Panc1 (cell line): ENCODE data around the gene GLRX5. TPM values are rescaled to one million over a fixed set of nuclear protein-coding genes. Genes with fewer than 3 reads are reported as not detected.

Experiments used
- ATAC-seq: fragments of 200-7000 bp; cut with Tn5 transposase; 2 replicates; pipeline ENCODE4 v1.9.1; 2020; ENCODE audit warnings: mild to moderate bottlenecking, moderate library complexity
- BruUV-seq: library from RNA; stranded (reverse); fragments of 400-500 nt; replicated peaks from 2 replicates; lab custom pipeline; 2021; lab: Mats Ljungman, UMichigan
- CTCF ChIA-PET: fragments of 300-600 bp; sonication (Branson Sonifier 250); formaldehyde crosslinking; loops from one replicate; lab custom pipeline; 2022; ENCODE audit warnings: antibody characterized with exemption; lab: Charles Lee
- POLR2A ChIA-PET: fragments of 300-600 bp; sonication (Branson Sonifier 250); formaldehyde crosslinking; loops from one replicate; lab custom pipeline; 2022; ENCODE audit warnings: antibody characterized with exemption; lab: Charles Lee
- DNase-seq: peaks from one replicate; pipeline ENCODE4 v3.0.0-alpha.2; 2010; ENCODE audit warnings: low read depth, low spot score
- H3K27ac ChIP-seq: 2 replicates; pipeline ENCODE4 v1.5.1; 2011; ENCODE audit warnings: mild to moderate bottlenecking, low read length, inconsistent platforms
- H3K27me3 ChIP-seq: fragments of 200-500 bp; sonication (Bioruptor generic); 2 replicates; pipeline ENCODE4 v1.6.0; 2014; ENCODE audit warnings: low read length, inconsistent platforms; ENCODE audit not compliant: control insufficient read depth, insufficient read depth
- H3K36me3 ChIP-seq: fragments of 200-500 bp; sonication (Bioruptor generic); 2 replicates; pipeline ENCODE4 v1.5.1; 2014; ENCODE audit warnings: inconsistent platforms, mild to moderate bottlenecking, low read length, moderate library complexity; ENCODE audit not compliant: control insufficient read depth, insufficient read depth
- H3K4me1 ChIP-seq: 2 replicates; pipeline ENCODE4 v1.5.1; 2011; ENCODE audit warnings: inconsistent platforms, mild to moderate bottlenecking, low read length, moderate library complexity; ENCODE audit not compliant: control insufficient read depth, insufficient read depth
- H3K4me3 ChIP-seq, 2 experiments: 2 replicates each; pipeline ENCODE4 v1.5.1; 2011 to 2012; ENCODE audit warnings: low read depth in 2 of 2, low read length in 2 of 2, mild to moderate bottlenecking in 2 of 2, inconsistent platforms in 1 of 2, moderate library complexity in 1 of 2
- H3K9me3 ChIP-seq: fragments of 200-500 bp; sonication (Bioruptor generic); 2 replicates; pipeline ENCODE4 v1.5.1; 2014; ENCODE audit warnings: low read depth, mild to moderate bottlenecking, inconsistent platforms, low read length, moderate library complexity; ENCODE audit not compliant: control insufficient read depth, insufficient read depth
- POLR2AphosphoS5 ChIP-seq: IDR thresholded peaks from 2 replicates; pipeline ENCODE4 v1.6.1; 2012; ENCODE audit warnings: mild to moderate bottlenecking, low read depth, low read length, moderate library complexity
- SIN3A ChIP-seq: IDR thresholded peaks from 2 replicates; pipeline ENCODE4 v1.6.1; 2012; ENCODE audit warnings: low read depth, mild to moderate bottlenecking, low read length, moderate library complexity, borderline replicate concordance; ENCODE audit not compliant: insufficient read depth
- TCF7L2 ChIP-seq: IDR thresholded peaks from 2 replicates; pipeline ENCODE4 v1.6.1; 2011; ENCODE audit warnings: mild to moderate bottlenecking, low read depth, low read length, inconsistent platforms
- in situ Hi-C: cut with HindIII; loops from 2 replicates; pipeline ENCODE4 v1.10.0; 2016; ENCODE audit warnings: low sequenced_read_pairs, low pct_unique_long_range_greater_than_20kb
- intact Hi-C: fragments of 100-400 bp; cut with micrococcal nuclease; formaldehyde crosslinking; loops from one replicate; pipeline ENCODE4 v1.10.0; 2022; ENCODE audit not compliant: unreplicated experiment
- total RNA-seq: library from RNA; stranded (reverse); gene quantifications from one replicate; pipeline ENCODE4 v1.2.1, GENCODE V29; 2021; ENCODE audit not compliant: unreplicated experiment
- TF ChIP-seq, protein P1 (sequence below), 2 experiments: IDR thresholded peaks; 2 replicates each; pipeline ENCODE4 v1.6.1; 2011 to 2012; ENCODE audit warnings: low read depth in 2 of 2, control low read depth in 1 of 2, low read length in 1 of 2, mild to moderate bottlenecking in 1 of 2, moderate library complexity in 1 of 2; ENCODE audit not compliant: insufficient read depth in 1 of 2
- TF ChIP-seq, protein P2 (sequence below): fragments of 450-650 bp; IDR thresholded peaks from 2 replicates; pipeline ENCODE4 v1.5.1; 2017; ENCODE audit warnings: mild to moderate bottlenecking

The GLRX5 gene
- total RNA-seq, 1 experiment from 2014 or later, result 38.6 TPM

DNA sequence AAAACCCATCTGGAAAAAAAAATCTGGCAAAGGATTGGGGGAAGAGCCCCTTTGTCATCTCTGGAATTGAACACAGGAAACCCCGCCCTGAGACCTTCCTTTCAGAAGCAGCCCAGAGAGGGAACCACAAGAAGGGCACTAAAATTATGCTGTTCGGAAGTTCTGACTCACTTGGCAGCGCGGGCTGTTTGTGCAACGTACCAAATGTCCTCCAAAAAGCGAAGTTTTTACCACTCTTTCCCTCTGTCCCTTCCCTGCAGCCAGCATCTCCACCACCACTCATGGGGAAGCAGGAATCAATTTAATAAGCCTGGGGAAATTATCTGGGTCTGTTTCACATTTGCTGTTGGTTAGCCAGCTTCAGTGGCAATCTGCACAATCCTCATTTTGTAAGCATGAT lies 15.2 kb upstream of the GLRX5 start:
- intact Hi-C loops, result no loop called here
- no peak for ATAC-seq

DNA sequence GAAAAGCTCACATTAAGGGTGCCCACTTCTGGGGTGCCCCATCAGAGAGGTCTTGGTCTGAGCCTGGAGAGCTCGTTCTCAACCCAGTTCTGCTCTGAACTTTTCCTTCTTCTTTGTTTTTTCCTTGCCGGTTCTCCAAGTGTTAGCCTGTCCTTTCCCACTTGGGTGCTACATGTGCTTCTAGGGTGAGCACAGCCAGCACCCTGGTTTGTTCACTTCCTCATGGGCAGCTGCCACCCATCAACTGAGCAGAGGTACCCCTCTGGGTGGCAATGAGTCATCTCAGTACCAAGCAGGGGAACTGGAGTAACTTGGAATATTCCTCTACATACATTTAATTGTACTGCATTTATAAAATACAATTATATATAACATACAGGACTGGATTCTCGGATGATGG lies 14.5 kb upstream of the GLRX5 start:
- TF ChIP-seq, protein P1, sequence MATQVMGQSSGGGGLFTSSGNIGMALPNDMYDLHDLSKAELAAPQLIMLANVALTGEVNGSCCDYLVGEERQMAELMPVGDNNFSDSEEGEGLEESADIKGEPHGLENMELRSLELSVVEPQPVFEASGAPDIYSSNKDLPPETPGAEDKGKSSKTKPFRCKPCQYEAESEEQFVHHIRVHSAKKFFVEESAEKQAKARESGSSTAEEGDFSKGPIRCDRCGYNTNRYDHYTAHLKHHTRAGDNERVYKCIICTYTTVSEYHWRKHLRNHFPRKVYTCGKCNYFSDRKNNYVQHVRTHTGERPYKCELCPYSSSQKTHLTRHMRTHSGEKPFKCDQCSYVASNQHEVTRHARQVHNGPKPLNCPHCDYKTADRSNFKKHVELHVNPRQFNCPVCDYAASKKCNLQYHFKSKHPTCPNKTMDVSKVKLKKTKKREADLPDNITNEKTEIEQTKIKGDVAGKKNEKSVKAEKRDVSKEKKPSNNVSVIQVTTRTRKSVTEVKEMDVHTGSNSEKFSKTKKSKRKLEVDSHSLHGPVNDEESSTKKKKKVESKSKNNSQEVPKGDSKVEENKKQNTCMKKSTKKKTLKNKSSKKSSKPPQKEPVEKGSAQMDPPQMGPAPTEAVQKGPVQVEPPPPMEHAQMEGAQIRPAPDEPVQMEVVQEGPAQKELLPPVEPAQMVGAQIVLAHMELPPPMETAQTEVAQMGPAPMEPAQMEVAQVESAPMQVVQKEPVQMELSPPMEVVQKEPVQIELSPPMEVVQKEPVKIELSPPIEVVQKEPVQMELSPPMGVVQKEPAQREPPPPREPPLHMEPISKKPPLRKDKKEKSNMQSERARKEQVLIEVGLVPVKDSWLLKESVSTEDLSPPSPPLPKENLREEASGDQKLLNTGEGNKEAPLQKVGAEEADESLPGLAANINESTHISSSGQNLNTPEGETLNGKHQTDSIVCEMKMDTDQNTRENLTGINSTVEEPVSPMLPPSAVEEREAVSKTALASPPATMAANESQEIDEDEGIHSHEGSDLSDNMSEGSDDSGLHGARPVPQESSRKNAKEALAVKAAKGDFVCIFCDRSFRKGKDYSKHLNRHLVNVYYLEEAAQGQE (IDR thresholded peaks at IDR 0.05; ENCODE audit: insufficient read depth in 1 of 2, low read depth in 2 of 2, low read length in 1 of 2), result no peak
- TF ChIP-seq POLR2AphosphoS5 (no peak), SIN3A (no peak), TCF7L2 (no peak)
- TF ChIP-seq, protein P2, sequence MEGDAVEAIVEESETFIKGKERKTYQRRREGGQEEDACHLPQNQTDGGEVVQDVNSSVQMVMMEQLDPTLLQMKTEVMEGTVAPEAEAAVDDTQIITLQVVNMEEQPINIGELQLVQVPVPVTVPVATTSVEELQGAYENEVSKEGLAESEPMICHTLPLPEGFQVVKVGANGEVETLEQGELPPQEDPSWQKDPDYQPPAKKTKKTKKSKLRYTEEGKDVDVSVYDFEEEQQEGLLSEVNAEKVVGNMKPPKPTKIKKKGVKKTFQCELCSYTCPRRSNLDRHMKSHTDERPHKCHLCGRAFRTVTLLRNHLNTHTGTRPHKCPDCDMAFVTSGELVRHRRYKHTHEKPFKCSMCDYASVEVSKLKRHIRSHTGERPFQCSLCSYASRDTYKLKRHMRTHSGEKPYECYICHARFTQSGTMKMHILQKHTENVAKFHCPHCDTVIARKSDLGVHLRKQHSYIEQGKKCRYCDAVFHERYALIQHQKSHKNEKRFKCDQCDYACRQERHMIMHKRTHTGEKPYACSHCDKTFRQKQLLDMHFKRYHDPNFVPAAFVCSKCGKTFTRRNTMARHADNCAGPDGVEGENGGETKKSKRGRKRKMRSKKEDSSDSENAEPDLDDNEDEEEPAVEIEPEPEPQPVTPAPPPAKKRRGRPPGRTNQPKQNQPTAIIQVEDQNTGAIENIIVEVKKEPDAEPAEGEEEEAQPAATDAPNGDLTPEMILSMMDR, result no peak
- Histone ChIP-seq H3K4me1 (peaks cover 25% of the 10 kb centered on the region), H3K36me3 (no peaks in the 10 kb centered on the region), H3K27ac (peak overlapping the region; percentile 4; the same call in 1 of the 2 replicates), H3K9me3 (no peaks in the 10 kb centered on the region), H3K4me3 (no peak overlapping the region), H3K27me3 (no peaks in the 10 kb centered on the region)
- DNase-seq, result no peak
- in situ Hi-C loops, result no loop called here
- no TSS peak for BruUV-seq
- intact Hi-C loops, result no loop called here
- ATAC-seq, result no peak
- ChIA-PET CTCF (no interaction called here), POLR2A (no interaction called here)

More for the DNA sequence above, 15.2 kb upstream of the GLRX5 start:
- no peak overlapping the region for H3K4me3 ChIP-seq
- H3K27me3 ChIP-seq, result no peaks in the 10 kb centered on the region
- no TSS peak for BruUV-seq
- in situ Hi-C loops, result no loop called here
- no peaks in the 10 kb centered on the region for H3K9me3 ChIP-seq
- H3K27ac ChIP-seq, result peak overlapping the region; percentile 4; the same call in 1 of the 2 replicates
- no peaks in the 10 kb centered on the region for H3K36me3 ChIP-seq
- POLR2A ChIA-PET, result no interaction called here
- peaks cover 27% of the 10 kb centered on the region for H3K4me1 ChIP-seq
- CTCF ChIA-PET, result no interaction called here
- DNase-seq, result no peak
- no peak for TF ChIP-seq SIN3A
- no peak for TF ChIP-seq TCF7L2
- TF ChIP-seq POLR2AphosphoS5, result no peak
- TF ChIP-seq, protein P1 (IDR thresholded peaks at IDR 0.05; ENCODE audit: insufficient read depth in 1 of 2, low read depth in 2 of 2, low read length in 1 of 2), result no peak
- TF ChIP-seq, protein P2, result no peak
